GM19324 (cell line): ENCODE results near the gene RBM33.
A peak's percentile ranks its signal among the peaks of the same experiment; 100 is the strongest.

Experiments
- ATAC-seq: cut with Tn5 transposase; IDR thresholded peaks from one replicate; pipeline ENCODE4 v1.9.1; 2021; ENCODE audit warnings: mild to moderate bottlenecking, moderate library complexity; ENCODE audit not compliant: unreplicated experiment, low FRiP score

The RBM33 gene

GRCh38 chr7:155715111-155715805, 70.8 kb downstream of the RBM33 start:
- no peak for ATAC-seq

DNA sequence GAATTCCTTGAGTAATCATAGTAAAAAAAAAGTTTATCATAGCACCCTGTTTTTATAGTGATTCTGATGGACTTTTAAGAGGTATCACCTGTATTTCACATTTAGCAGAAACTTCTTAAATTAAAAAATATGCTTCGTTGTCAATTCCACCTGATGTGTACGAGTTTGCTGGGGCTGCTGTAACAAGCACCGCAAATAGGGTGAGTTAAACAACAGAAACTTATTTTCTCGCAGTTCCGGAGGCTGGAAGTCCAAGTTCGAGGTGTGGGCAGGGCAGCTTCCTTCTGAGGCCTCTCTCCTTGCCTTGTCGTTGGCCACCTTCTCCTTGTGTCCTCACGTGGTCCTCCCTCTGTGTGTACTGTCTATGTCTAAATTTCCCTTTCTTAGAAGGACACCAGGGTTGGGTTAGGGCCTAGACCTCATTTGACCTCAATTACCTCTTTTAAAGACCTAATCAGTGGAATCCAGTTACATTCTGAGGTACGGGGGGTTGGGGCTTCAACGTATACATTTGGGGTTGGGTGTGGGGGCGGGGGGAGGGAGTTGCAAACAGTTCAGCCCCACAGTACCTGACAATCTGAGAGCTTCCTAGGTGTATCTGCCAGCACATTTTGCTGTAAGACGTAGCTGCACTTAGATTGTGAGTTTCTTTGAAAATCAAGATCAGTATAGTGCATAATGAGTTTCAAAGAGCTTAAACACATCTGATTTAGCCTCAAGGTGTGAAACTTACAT, 72.7 kb downstream of the RBM33 start:
- ATAC-seq = no peak

- no peak for ATAC-seq
Observed at GRCh38 chr7:155721056-155721455, 76.6 kb downstream of the RBM33 start.

DNA sequence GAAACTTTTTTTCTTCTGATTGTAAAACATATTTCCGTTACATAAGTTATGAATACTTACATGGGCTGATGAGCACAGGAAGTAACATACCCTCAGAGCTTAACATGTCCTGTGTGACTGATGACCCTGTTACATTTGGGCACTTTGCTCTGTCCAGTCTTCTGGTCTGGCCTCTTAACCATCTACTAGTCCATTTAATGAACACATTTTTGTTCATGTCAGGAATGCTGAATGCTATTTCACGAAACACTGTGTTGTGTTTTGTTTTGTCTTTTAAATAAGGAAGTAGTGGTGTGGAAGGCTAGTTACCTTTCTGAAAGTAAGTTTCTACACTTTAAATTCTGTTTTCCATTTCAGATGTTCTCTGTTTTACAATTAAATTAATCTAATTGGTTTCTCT, 77.7 kb downstream of the RBM33 start:
- peak; percentile 53 for ATAC-seq

DNA sequence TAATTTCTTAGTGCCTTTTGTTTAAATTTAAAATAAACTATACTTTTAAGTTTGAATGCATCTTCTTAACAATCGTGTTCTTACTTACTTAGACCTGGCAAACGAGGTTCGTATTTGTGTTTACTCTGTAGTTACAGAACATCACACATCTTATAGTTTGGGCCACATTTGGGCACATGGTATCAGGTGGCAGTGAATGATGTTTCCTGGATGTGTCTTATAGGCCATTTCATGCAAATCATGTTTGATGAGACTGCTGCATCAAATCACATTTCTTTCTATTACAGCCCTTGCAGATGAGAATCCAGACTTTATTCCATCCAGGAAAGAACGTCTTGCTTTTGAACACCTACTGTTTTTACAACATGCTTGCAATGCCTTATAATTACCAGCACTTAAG, 78.5 kb downstream of the RBM33 start:
- ATAC-seq = no peak

- no peak for ATAC-seq
Observed at GRCh38 chr7:155724327-155725005, 80.0 kb downstream of the RBM33 start.

DNA sequence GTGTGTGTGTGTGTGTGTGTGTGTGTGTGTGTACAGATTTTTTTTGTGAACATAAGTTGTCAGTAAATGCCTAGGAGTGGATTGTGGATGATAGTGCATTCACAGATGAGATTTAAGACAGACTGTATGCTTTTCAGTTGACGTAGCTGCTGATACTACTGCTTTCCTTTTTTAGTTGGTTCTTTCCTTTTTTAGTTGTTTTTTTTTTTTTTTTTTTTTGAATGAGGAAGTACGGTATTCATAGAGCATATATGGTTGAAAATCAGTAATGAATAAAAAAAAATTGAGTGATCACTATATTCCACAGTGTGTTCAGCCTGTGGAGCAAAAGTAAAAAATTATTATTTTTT, 80.5 kb downstream of the RBM33 start:
- no peak for ATAC-seq

GRCh38 chr7:155727616-155728015, 83.2 kb downstream of the RBM33 start:
- no peak for ATAC-seq

DNA sequence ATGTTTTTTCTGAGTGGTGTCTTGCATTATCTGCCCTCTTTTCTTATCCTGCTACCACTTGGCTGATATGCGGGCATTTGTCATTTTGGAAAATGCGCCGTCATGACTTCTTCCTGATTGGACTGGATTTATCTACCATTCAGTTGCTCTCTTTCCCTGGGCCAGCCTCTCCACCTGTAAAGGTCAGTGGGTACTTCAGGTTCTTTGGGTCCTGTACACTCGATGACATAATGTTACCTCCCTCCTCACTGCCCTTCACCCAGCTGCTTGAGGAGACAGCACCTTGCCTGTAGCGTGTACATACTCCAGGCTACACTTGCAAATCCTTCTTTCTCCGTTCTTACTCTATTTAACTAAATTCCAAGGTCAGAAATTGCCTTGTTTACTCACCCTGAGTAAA, 83.7 kb downstream of the RBM33 start:
- ATAC-seq = no peak

DNA sequence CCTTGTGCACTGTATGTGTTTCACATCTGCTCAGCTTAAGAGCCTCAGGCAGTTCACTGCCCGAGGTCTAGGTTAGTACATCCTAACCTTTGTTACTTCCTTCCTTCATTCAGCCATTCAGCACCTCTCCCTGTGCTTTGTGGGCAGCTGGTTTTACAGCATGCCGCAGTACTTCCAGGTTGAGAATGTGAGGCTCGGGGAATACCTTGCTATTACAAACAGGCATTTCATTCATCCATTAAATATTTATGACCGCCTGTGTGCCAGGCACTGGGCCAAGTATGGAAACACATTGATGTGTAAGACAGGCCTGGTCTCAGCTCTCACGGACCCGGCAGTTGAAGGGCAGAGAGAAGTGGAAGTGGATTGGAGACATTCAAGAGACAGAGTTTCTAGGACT, 85.4 kb downstream of the RBM33 start:
- no peak for ATAC-seq

- ATAC-seq = no peak
Observed at GRCh38 chr7:155731380-155731779, 86.9 kb downstream of the RBM33 start.

DNA sequence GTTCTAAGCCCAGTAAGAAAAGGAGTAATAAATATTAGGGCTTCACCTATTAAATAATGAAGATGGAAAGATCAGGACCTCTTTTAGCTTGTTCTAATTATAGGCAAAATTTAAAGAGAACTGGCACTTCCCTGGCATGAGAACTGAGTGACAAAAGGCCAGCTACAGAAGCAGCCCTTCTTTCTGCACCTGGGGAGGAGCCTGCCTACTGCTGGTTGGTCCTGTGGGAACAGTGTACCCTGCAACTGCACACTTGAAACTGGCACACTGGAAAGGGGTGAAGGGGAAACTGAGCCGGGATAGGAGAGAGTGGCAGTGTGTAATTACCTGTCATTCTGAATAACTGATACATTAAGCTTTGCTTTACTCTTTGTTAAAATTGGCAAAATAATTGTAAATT, 87.4 kb downstream of the RBM33 start:
- ATAC-seq = no peak

GRCh38 chr7:155732286-155732685, 87.8 kb downstream of the RBM33 start:
- ATAC-seq = no peak

GRCh38 chr7:155733582-155734444, 89.4 kb downstream of the RBM33 start:
- no peak for ATAC-seq

GRCh38 chr7:155734445-155734809, 90.0 kb downstream of the RBM33 start:
- no peak for ATAC-seq

DNA sequence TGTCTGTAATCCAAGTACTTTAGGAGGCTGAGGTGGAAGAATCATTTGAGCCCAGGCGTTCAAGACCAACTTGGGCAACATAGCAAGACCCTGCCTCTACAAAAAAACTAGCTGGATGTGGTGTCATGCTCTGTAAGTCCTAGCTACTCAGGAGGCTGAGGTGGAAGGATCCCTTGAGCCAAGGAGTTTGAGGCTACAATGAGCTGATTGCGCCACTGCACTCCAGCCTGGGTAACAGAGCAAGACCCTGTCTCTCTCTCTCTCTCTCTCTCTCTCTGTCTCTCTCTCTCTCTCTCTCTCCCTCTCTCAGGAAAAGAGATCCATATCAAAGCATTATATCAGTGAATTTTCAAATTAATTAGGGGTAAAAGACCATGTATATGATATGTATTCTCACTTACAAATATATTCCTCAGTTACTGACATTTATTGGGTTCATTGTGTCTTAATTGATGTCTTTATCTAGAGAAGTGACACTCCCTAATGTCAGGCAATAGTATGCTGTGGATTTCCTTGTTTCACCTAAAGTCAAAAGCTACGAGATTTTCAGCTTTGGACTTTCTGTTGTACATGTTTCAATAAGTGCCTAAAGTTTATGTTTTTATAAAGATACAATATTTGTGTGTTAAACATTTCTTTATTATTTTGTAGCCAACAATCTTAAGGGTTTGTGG, 91.1 kb downstream of the RBM33 start:
- ATAC-seq = no peak

DNA sequence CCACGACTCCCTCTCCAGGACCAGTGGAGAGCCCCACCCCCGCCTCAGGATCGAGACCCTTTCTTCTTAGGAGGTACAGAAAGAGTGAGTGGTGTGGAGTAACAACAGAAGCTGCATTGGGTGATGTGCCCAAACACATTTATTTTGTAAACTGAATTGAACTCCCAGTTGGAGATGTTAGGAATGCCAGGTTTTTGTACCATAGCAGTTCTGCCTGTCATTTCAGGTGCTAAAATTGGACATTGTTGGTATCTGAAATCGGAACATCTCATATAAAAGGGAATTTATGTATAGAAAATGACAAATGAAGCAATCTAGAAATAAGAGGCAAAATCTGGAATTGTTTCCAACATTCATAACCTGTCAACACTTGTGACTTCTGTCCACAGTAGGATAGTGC, 93.1 kb downstream of the RBM33 start:
- ATAC-seq = no peak

GRCh38 chr7:155738104-155738503, 93.6 kb downstream of the RBM33 start:
- ATAC-seq = no peak

- ATAC-seq = no peak
Observed at GRCh38 chr7:155738652-155739537, 94.4 kb downstream of the RBM33 start.
